GM12891 (cell line): Measurements from ENCODE around the gene ASIC5.

ENCODE experiments used
- POLR2A ChIP-seq: IDR thresholded peaks from 2 replicates; pipeline ENCODE4 v1.6.1; 2011; ENCODE audit warnings: low read depth, low read length, control low read depth
- POLR2AphosphoS5 ChIP-seq: IDR thresholded peaks from 2 replicates; pipeline ENCODE4 v1.6.1; 2011; ENCODE audit warnings: low read depth, low read length, control low read depth
- TAF1 ChIP-seq: IDR thresholded peaks from 2 replicates; pipeline ENCODE4 v1.6.1; 2011; ENCODE audit warnings: low read depth, low read length, control low read depth

- no peak for TF ChIP-seq POLR2AphosphoS5
- TF ChIP-seq POLR2A: no peak
- TF ChIP-seq TAF1: no peak
Measured at GRCh38 chr4:155802190-155802959, 63.7 kb downstream of the ASIC5 start.
